SK-N-SH treated with all-trans-retinoic acid at 6 μM for 48 hours (cell line): ENCODE results near the gene TNNI2.

Experiments
- ATAC-seq: fragments of 200-7000 bp; cut with Tn5 transposase; 3 replicates; pipeline ENCODE4 v1.9.1; 2020; ENCODE audit warnings: mild to moderate bottlenecking, moderate library complexity
- ARNTL ChIP-seq: fragments of 450-650 bp; formaldehyde crosslinking; IDR thresholded peaks from 2 replicates; pipeline ENCODE4 v1.5.0; 2020; ENCODE audit warnings: low read depth, mild to moderate bottlenecking, moderate library complexity, borderline replicate concordance
- BACH2 ChIP-seq: fragments of 250-450 bp; sonication (Bioruptor Pico); IDR thresholded peaks from 2 replicates; pipeline ENCODE4 v1.9.0; 2021; ENCODE audit warnings: mild to moderate bottlenecking, borderline replicate concordance
- CREB5 ChIP-seq: fragments of 250-450 bp; sonication (Bioruptor Pico); IDR thresholded peaks from 2 replicates; pipeline ENCODE4 v1.5.1; 2020; ENCODE audit warnings: low read depth, mild to moderate bottlenecking, moderate library complexity
- CSDC2 ChIP-seq: fragments of 250-450 bp; sonication (Bioruptor Pico); IDR thresholded peaks from 2 replicates; pipeline ENCODE4 v1.5.0; 2020; ENCODE audit warnings: mild to moderate bottlenecking, moderate library complexity
- GLIS3 ChIP-seq: fragments of 250-450 bp; sonication (Bioruptor Pico); IDR thresholded peaks from 2 replicates; pipeline ENCODE4 v1.5.0; 2020; ENCODE audit warnings: mild to moderate bottlenecking, moderate library complexity
- ISL1 ChIP-seq: fragments of 250-450 bp; sonication (Bioruptor Pico); IDR thresholded peaks from 2 replicates; pipeline ENCODE4 v2.1.2; 2022; ENCODE audit warnings: mild to moderate bottlenecking, moderate library complexity
- OSR1 ChIP-seq: fragments of 250-450 bp; sonication (Bioruptor Pico); IDR thresholded peaks from 2 replicates; pipeline ENCODE4 v1.8.0; 2022; ENCODE audit warnings: moderate library complexity, mild to moderate bottlenecking, inconsistent platforms
- PATZ1 ChIP-seq: fragments of 250-450 bp; sonication (Bioruptor Pico); IDR thresholded peaks from 2 replicates; pipeline ENCODE4 v1.8.0; 2020; ENCODE audit warnings: mild to moderate bottlenecking, moderate library complexity, borderline replicate concordance
- POU6F1 ChIP-seq: fragments of 250-450 bp; sonication (Bioruptor Pico); IDR thresholded peaks from 2 replicates; pipeline ENCODE4 v1.8.0; 2021; ENCODE audit warnings: low read depth, mild to moderate bottlenecking, moderate library complexity, borderline replicate concordance
- PPARA ChIP-seq: fragments of 250-450 bp; sonication (Bioruptor Pico); IDR thresholded peaks from 2 replicates; pipeline ENCODE4 v1.5.0; 2020; ENCODE audit warnings: mild to moderate bottlenecking, borderline replicate concordance
- RARB ChIP-seq: fragments of 250-450 bp; sonication (Bioruptor Pico); IDR thresholded peaks from 2 replicates; pipeline ENCODE4 v1.8.0; 2021; ENCODE audit warnings: mild to moderate bottlenecking, moderate library complexity
- TCF4 ChIP-seq: fragments of 250-450 bp; sonication (Bioruptor Pico); IDR thresholded peaks from 2 replicates; pipeline ENCODE4 v1.8.0; 2021; ENCODE audit warnings: mild to moderate bottlenecking, moderate library complexity, borderline replicate concordance
- TSHZ2 ChIP-seq: fragments of 250-450 bp; sonication (Bioruptor Pico); IDR thresholded peaks from 2 replicates; pipeline ENCODE4 v1.5.0; 2020; ENCODE audit warnings: mild to moderate bottlenecking, moderate library complexity
- ZC3H10 ChIP-seq: fragments of 250-450 bp; sonication (Bioruptor Pico); IDR thresholded peaks from 2 replicates; pipeline ENCODE4 v1.5.1; 2021; ENCODE audit warnings: mild to moderate bottlenecking, moderate library complexity
- ZFP3 ChIP-seq: fragments of 250-450 bp; sonication (Bioruptor Pico); IDR thresholded peaks from 2 replicates; pipeline ENCODE4 v1.5.0; 2020; ENCODE audit warnings: mild to moderate bottlenecking, moderate library complexity
- ZNF565 ChIP-seq: fragments of 450-650 bp; formaldehyde crosslinking; conservative IDR thresholded peaks from 2 replicates; pipeline ENCODE4 v1.5.0; 2020; ENCODE audit warnings: low read depth, mild to moderate bottlenecking, moderate library complexity
- ZNF70 ChIP-seq: fragments of 450-650 bp; formaldehyde crosslinking; IDR thresholded peaks from 2 replicates; pipeline ENCODE4 v1.5.0; 2020; ENCODE audit warnings: mild to moderate bottlenecking, moderate library complexity
- ZNF8 ChIP-seq: fragments of 450-650 bp; formaldehyde crosslinking; IDR thresholded peaks from 2 replicates; pipeline ENCODE4 v1.5.0; 2020; ENCODE audit warnings: mild to moderate bottlenecking, moderate library complexity

TNNI2 gene

GRCh38 chr11:1861435-1862411 is 22.9 kb downstream of the TNNI2 start (continued):
- TF ChIP-seq POU6F1, result no peak
- TF ChIP-seq PATZ1 (CRISPR knock-in tag), result no peak
- no peak for TF ChIP-seq PPARA

- TF ChIP-seq ZFP3 (CRISPR knock-in tag), result no peak
- TF ChIP-seq TSHZ2 (CRISPR knock-in tag), result no peak
- TF ChIP-seq POU6F1, result no peak
- no peak for TF ChIP-seq CSDC2 (CRISPR knock-in tag)
- no peak for TF ChIP-seq ISL1 (CRISPR knock-in tag)
- no peak for TF ChIP-seq GLIS3 (CRISPR knock-in tag)
- no peak for TF ChIP-seq RARB (CRISPR knock-in tag)
- no peak for TF ChIP-seq OSR1 (CRISPR knock-in tag)
- no peak for TF ChIP-seq BACH2
- TF ChIP-seq TCF4 (CRISPR knock-in tag), result no peak
- no peak for TF ChIP-seq PATZ1 (CRISPR knock-in tag)
- TF ChIP-seq ZNF565, result no peak
- no peak for TF ChIP-seq ZC3H10
- no peak for TF ChIP-seq ARNTL (CRISPR knock-in tag)
- no peak for TF ChIP-seq ZNF8 (CRISPR knock-in tag)
- no peak for TF ChIP-seq PPARA
- no peak for TF ChIP-seq ZNF70 (CRISPR knock-in tag)
- TF ChIP-seq CREB5 (CRISPR knock-in tag), result no peak
These were observed 24.0 kb downstream of the TNNI2 start for GRCh38 chr11:1862588-1863351.

More at GRCh38 chr11:1862588-1863351, 24.0 kb downstream of the TNNI2 start:
- no peak for ATAC-seq
